HCT116 (cell line): Measurements from ENCODE around the gene MOB3C. TPM values are rescaled to one million over a fixed set of nuclear protein-coding genes. Genes with fewer than 3 reads are reported as not detected.

Source experiments
- ATAC-seq: fragments of 200-7000 bp; cut with Tn5 transposase; 2 replicates; pipeline ENCODE4 v1.9.1; 2020; ENCODE audit warnings: mild to moderate bottlenecking, moderate library complexity
- BruUV-seq: library from RNA; stranded (reverse); fragments of 400-500 nt; replicated peaks from 2 replicates; lab custom pipeline; 2021; lab: Mats Ljungman, UMichigan
- CTCF ChIA-PET: fragments of 300-600 bp; sonication (Branson Sonifier 250); formaldehyde crosslinking; loops from one replicate; lab custom pipeline; 2021; ENCODE audit warnings: antibody characterized with exemption; lab: Charles Lee
- POLR2A ChIA-PET: fragments of 300-600, 350-600 bp; sonication (Branson Sonifier 250); formaldehyde crosslinking; loops from one replicate; lab custom pipeline; 2021; ENCODE audit warnings: antibody characterized with exemption; lab: Charles Lee
- RAD21 ChIA-PET, 2 experiments: fragments of 300-600 bp; sonication (Branson Sonifier 250); formaldehyde crosslinking; loops; one replicate each; lab custom pipeline; 2023; ENCODE audit warnings: low total read pairs in 2 of 2; ENCODE audit not compliant: uncharacterized antibody in 2 of 2, unreplicated experiment in 2 of 2, low non-redundant PET in 1 of 2; lab: Charles Lee
- DNase-seq: peaks from one replicate; pipeline ENCODE4 v3.0.0-alpha.2; 2010; ENCODE audit warnings: low read depth, low spot score
- H2AFZ ChIP-seq: fragments of 200-600 bp; shearing (Covaris generic), sonication (generic); 2 replicates; pipeline ENCODE4 v1.6.1; 2017; ENCODE audit warnings: low read depth, mixed run types, mixed read lengths, antibody characterized with exemption, low read length; ENCODE audit not compliant: poor library complexity, severe bottlenecking
- H3K27ac ChIP-seq: 2 replicates; pipeline ENCODE4 v1.5.1; 2012; ENCODE audit warnings: low read depth, low read length
- H3K27me3 ChIP-seq: fragments of 200-600 bp; sonication (generic); 2 replicates; pipeline ENCODE4 v1.6.1; 2016; ENCODE audit warnings: mixed run types, low read length, mixed read lengths; ENCODE audit not compliant: insufficient read depth
- H3K36me3 ChIP-seq, 2 experiments: fragments of 200-500 bp in 1 of 2; fragments of 200-600 bp in 1 of 2; sonication (Bioruptor generic) in 1 of 2; sonication (generic) in 1 of 2; 2 replicates each; pipeline versions ENCODE4 v1.5.1 to v1.6.1; 2014 to 2016; ENCODE audit warnings: low read length in 2 of 2, inconsistent platforms in 1 of 2, mixed read lengths in 1 of 2, mixed run types in 1 of 2; ENCODE audit not compliant: insufficient read depth in 2 of 2, control insufficient read depth in 1 of 2
- H3K4me1 ChIP-seq, 2 experiments: fragments of 200-600 bp in 1 of 2; sonication (generic) in 1 of 2; 2 replicates each; pipeline versions ENCODE4 v1.5.1 to v1.6.1; 2012 to 2017; ENCODE audit warnings: low read length in 2 of 2, inconsistent platforms in 1 of 2, mild to moderate bottlenecking in 1 of 2, mixed read lengths in 1 of 2, mixed run types in 1 of 2, moderate library complexity in 1 of 2; ENCODE audit not compliant: insufficient read depth in 2 of 2, control insufficient read depth in 1 of 2
- H3K4me2 ChIP-seq: fragments of 200-600 bp; sonication (generic); 2 replicates; pipeline ENCODE4 v1.6.1; 2017; ENCODE audit warnings: mixed run types, low read length, mixed read lengths
- H3K4me3 ChIP-seq, 2 experiments: fragments of 200-600 bp in 1 of 2; sonication (generic) in 1 of 2; replicated peaks in 1 of 2; 2 replicates each; pipeline ENCODE4 v1.5.1; 2011 to 2016; ENCODE audit warnings: low read length in 2 of 2, control low read depth in 1 of 2, low read depth in 1 of 2, mild to moderate bottlenecking in 1 of 2, mixed read lengths in 1 of 2, mixed run types in 1 of 2
- H3K79me2 ChIP-seq: fragments of 200-600 bp; sonication (generic); 2 replicates; pipeline ENCODE4 v1.6.1; 2017; ENCODE audit warnings: mild to moderate bottlenecking, mixed run types, low read length, moderate library complexity, mixed read lengths; ENCODE audit not compliant: insufficient read depth
- H3K9ac ChIP-seq: fragments of 200-600 bp; sonication (generic); 2 replicates; pipeline ENCODE4 v1.6.1; 2016; ENCODE audit warnings: low read length, mixed read lengths
- H3K9me2 ChIP-seq: fragments of 200-600 bp; sonication (generic), shearing (Covaris generic); 2 replicates; pipeline ENCODE4 v1.6.1; 2017; ENCODE audit warnings: mixed run types, mild to moderate bottlenecking, moderate library complexity; ENCODE audit not compliant: insufficient read depth
- H3K9me3 ChIP-seq, 2 experiments: fragments of 200-500 bp in 1 of 2; fragments of 200-600 bp in 1 of 2; sonication (Bioruptor generic) in 1 of 2; sonication (generic) in 1 of 2; 2 replicates each; pipeline ENCODE4 v1.6.1; 2014 to 2017; ENCODE audit warnings: low read length in 2 of 2, mixed read lengths in 2 of 2, inconsistent platforms in 1 of 2, low read depth in 1 of 2, mild to moderate bottlenecking in 1 of 2, mixed run types in 1 of 2, moderate library complexity in 1 of 2; ENCODE audit not compliant: control insufficient read depth in 1 of 2, insufficient read depth in 1 of 2
- H4K20me1 ChIP-seq: fragments of 200-600 bp; sonication (generic), shearing (Covaris generic); 2 replicates; pipeline ENCODE4 v1.6.1; 2017; ENCODE audit warnings: mixed run types, mild to moderate bottlenecking, moderate library complexity; ENCODE audit not compliant: insufficient read depth
- ATF3 ChIP-seq: IDR thresholded peaks from 2 replicates; pipeline ENCODE4 v1.6.1; 2012
- CTCF ChIP-seq, 3 experiments: fragments of 200-600 bp in 1 of 3; sonication (generic) in 1 of 3; IDR thresholded peaks in 2 of 3; conservative IDR thresholded peaks in 1 of 3; 2 replicates each; pipeline ENCODE4 v1.5.1; 2012 to 2017; ENCODE audit warnings: low read depth in 2 of 3, low read length in 2 of 3, antibody characterized with exemption in 1 of 3, borderline replicate concordance in 1 of 3, control low read depth in 1 of 3, mild to moderate bottlenecking in 1 of 3, mixed read lengths in 1 of 3, mixed run types in 1 of 3, moderate library complexity in 1 of 3; ENCODE audit not compliant: insufficient read depth in 1 of 3
- EGR1 ChIP-seq: IDR thresholded peaks from 2 replicates; pipeline ENCODE4 v1.6.1; 2012; ENCODE audit warnings: low read depth
- ELF1 ChIP-seq: IDR thresholded peaks from 2 replicates; pipeline ENCODE4 v1.6.1; 2012; ENCODE audit warnings: low read depth, borderline replicate concordance
- FOSL1 ChIP-seq: IDR thresholded peaks from 2 replicates; pipeline ENCODE4 v1.6.1; 2012; ENCODE audit warnings: low read depth
- POLR2A ChIP-seq: IDR thresholded peaks from 2 replicates; pipeline ENCODE4 v1.7.0; 2011; ENCODE audit warnings: borderline replicate concordance; ENCODE audit not compliant: insufficient read depth, insufficient read length; ENCODE audit errors: extremely low read depth
- POLR2AphosphoS5 ChIP-seq: IDR thresholded peaks from 2 replicates; pipeline ENCODE4 v1.6.1; 2011; ENCODE audit warnings: mild to moderate bottlenecking, low read depth, low read length, moderate library complexity
- RAD21 ChIP-seq: IDR thresholded peaks from 2 replicates; pipeline ENCODE4 v1.6.1; 2012; ENCODE audit warnings: low read depth, mild to moderate bottlenecking
- REST ChIP-seq: IDR thresholded peaks from 2 replicates; pipeline ENCODE4 v1.6.1; 2012; ENCODE audit warnings: low read depth
- SIN3A ChIP-seq: IDR thresholded peaks from 2 replicates; pipeline ENCODE4 v1.6.1; 2012; ENCODE audit warnings: low read depth
- SP1 ChIP-seq: IDR thresholded peaks from 2 replicates; pipeline ENCODE4 v1.6.1; 2012; ENCODE audit warnings: low read depth
- SRF ChIP-seq: IDR thresholded peaks from 2 replicates; pipeline ENCODE4 v1.6.1; 2012; ENCODE audit warnings: low read depth
- TCF7L2 ChIP-seq: IDR thresholded peaks from 2 replicates; pipeline ENCODE4 v1.7.0; 2011; ENCODE audit warnings: borderline replicate concordance, inconsistent platforms; ENCODE audit not compliant: insufficient read depth, insufficient read length; ENCODE audit errors: extremely low read depth
- YY1 ChIP-seq: IDR thresholded peaks from 2 replicates; pipeline ENCODE4 v1.6.1; 2011; ENCODE audit warnings: low read length, low read depth, moderate library complexity, mild to moderate bottlenecking; ENCODE audit not compliant: insufficient replicate concordance; ENCODE audit errors: extremely low read depth
- ZBTB33 ChIP-seq: IDR thresholded peaks from 2 replicates; pipeline ENCODE4 v1.6.1; 2011; ENCODE audit warnings: mild to moderate bottlenecking, low read length, moderate library complexity; ENCODE audit not compliant: insufficient replicate concordance; ENCODE audit errors: extremely low read depth
- ZFX ChIP-seq: fragments of 450-650 bp; IDR thresholded peaks from 2 replicates; pipeline ENCODE4 v1.6.1; 2017
- ZNF274 ChIP-seq: fragments of 200-500 bp; sonication (Bioruptor generic); IDR thresholded peaks from 2 replicates; pipeline ENCODE4 v1.6.1; 2014; ENCODE audit warnings: mild to moderate bottlenecking, low read depth, low read length, inconsistent platforms
- intact Hi-C: fragments of 100-400 bp; cut with micrococcal nuclease; formaldehyde crosslinking; loops from 2 replicates; pipeline ENCODE4 v1.10.0; 2022
- total RNA-seq: library from RNA; stranded (reverse); gene quantifications from one replicate; pipeline ENCODE4 v1.2.1, GENCODE V29; 2021; ENCODE audit not compliant: unreplicated experiment

Gene MOB3C
- total RNA-seq, 1 experiment from 2014 or later: 5.5 TPM

- Histone ChIP-seq H3K9me3 (no peaks in the 10 kb centered on the region), H3K4me3 (no peak overlapping the region), H3K36me3 (peaks cover 18 to 23% of the 10 kb centered on the region in 2 experiments; a peak in 3 of 4 replicates), H3K9me2 (no peaks in the 10 kb centered on the region), H3K4me2 (no peak overlapping the region), H3K27me3 (no peaks in the 10 kb centered on the region), H3K27ac (no peak overlapping the region), H4K20me1 (no peaks in the 10 kb centered on the region), H3K79me2 (no peaks in the 10 kb centered on the region), H3K4me1 (no peaks in the 10 kb centered on the region), H3K9ac (no peak overlapping the region), H2AFZ (no peak overlapping the region)
- intact Hi-C loops: no loop called here
- no peak for DNase-seq
- no peak for ATAC-seq
- no TSS peak for BruUV-seq
- TF ChIP-seq ELF1 (no peak), SRF (no peak), RAD21 (no peak), EGR1 (no peak), SIN3A (no peak), SP1 (no peak), POLR2A (no peak), FOSL1 (no peak), CTCF (IDR thresholded peaks at IDR 0.05 in 2 of 3, conservative IDR thresholded peaks at IDR 0.05 in 1 of 3; ENCODE audit: borderline replicate concordance in 1 of 3, insufficient read depth in 1 of 3, low read depth in 2 of 3, low read length in 2 of 3) (no peak), ATF3 (no peak), ZNF274 (no peak), ZBTB33 (no peak), POLR2AphosphoS5 (no peak), ZFX (no peak), YY1 (no peak), TCF7L2 (no peak), REST (no peak)
- ChIA-PET RAD21 (no interaction called here), CTCF (no interaction called here), POLR2A (interaction anchor here (0.7 kb wide), 1 partner anchor 100 kb away, joined by 4 read pairs; no protein-coding TSS in a partner anchor)
Observed at GRCh38 chr1:46589529-46589928, 27.1 kb downstream of the MOB3C start.
